Stimulated activated CD4-positive, alpha-beta T cell treated with anti-CD3 and anti-CD28 coated beads, TNF-alpha, amount 100 ng/mL, for 4 hours (primary cell): Measurements from ENCODE around the gene SARM1.

Experiments
- DNase-seq, 3 experiments: peaks; one replicate each; pipeline ENCODE4 v3.0.0-alpha.2; 2020; ENCODE audit warnings: low read depth in 3 of 3

SARM1 gene

GRCh38 chr17:28341516-28341915 lies 30.0 kb upstream of the SARM1 start:
- DNase-seq: no peak

DNA sequence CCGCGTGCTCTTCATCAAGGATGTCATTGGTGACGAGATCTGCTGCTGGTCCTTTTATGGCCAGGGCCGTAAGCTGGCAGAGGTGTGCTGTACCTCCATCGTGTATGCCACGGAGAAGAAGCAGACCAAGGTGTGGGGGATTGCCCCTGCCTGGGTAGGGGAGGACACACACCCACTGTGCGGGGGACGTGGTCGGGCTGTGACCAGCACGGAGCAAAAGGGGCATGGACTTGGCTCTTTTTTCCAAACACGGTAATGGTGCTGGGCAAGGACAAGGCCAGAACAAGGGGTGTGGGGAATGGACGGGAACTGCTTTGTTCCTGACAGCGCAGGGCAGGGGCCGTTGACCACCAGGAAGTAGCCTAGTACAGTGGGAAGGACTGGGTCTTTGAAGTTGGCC lies 29.2 kb upstream of the SARM1 start:
- DNase-seq: no peak

DNA sequence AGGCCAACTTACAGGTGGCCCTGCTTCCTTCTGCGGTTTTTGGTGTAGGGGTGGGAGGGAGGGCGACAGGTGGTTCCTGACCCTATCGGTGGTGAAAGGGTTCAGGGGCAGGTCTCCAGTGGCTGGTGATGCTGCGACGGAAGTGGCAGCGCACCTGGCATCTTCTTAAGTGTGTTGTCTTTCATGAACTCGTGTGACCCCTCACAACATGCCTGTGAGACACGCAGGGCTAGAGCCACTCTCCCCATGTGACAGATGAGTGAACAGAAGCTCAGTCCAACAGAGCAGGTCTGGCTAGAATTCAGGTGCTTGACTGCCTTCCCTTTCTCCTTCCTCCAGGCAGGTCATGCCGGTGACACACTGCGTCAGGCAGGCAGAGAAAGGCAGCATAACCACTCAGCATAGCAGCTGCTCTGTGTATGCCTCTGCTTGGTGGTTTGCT lies 28.0 kb upstream of the SARM1 start:
- DNase-seq: no peak

DNA sequence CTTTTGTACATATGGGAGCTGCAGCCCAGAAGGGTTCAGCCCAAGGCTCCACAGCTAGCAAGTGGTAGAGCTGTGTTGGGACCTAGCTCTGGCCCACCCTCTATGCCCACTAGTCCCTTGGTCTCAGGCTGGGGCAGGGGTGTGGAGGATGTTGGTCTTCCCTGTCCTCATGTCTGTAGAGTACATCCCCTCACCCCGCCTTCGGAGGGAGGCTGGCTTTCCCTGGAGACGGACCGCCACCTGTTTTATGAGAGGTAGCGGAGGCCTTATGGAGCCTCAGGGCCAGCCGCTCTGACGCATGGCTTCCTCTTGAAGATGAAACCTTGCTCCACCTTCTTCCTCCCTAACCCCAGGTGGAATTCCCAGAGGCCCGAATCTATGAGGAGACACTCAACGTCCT lies 27.5 kb upstream of the SARM1 start:
- DNase-seq: no peak

DNA sequence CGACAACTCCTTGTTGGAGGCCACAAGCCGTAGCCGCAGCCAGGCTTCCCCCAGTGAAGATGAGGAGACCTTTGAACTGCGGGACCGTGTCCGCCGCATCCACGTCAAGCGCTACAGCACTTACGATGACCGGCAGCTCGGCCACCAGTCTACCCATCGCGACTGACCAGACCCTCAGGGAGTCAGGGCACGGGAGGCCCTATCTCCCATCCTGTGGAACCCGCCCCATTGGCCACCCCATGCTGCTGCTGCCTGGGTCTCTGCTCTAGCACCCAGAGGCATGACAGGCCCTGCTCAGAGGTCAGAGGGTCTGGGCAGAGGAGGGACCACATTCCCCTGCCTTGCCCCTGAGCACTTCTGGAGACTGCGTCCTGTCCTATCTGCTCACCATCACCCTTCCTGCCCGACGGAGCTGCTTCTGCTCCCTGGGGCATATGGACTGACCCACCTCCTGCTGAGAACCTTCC lies 27.0 kb upstream of the SARM1 start:
- no peak for DNase-seq

DNA sequence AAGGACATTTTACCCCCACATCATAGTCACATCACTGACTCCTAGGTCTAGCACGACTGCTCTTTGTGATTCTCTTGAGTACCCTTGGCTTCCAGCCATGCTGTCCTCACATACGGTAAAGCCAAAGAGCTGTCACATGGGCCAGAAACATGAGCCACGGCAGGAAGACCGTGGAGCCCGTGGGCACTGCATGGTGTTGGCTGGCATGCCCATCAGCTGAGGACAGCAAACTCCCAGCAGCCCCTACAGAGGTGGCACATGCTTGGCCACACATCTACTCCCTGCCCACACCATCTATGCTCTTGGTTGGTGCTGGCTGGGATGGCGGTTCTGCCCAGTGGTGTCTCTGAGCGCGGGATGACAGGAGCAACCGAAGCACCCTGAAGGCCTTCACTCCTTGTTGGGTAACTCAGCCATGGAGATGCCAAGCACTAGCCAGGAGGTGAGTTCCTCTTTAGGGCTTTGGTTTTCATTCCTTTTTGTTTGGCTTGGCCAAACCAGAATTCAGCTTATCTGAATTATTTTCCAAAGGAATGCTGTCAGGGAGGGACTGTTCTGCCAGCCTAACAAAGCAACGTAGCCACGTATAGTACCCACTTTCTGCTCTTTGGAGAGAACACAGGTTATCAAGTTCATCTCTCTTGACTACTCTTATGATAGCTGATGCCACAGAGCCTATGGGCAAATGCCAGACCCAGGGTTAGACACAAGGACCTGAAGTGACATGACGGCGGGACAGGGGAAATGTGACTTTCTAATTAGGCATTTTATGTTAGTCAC lies 25.9 kb upstream of the SARM1 start:
- no peak for DNase-seq

DNA sequence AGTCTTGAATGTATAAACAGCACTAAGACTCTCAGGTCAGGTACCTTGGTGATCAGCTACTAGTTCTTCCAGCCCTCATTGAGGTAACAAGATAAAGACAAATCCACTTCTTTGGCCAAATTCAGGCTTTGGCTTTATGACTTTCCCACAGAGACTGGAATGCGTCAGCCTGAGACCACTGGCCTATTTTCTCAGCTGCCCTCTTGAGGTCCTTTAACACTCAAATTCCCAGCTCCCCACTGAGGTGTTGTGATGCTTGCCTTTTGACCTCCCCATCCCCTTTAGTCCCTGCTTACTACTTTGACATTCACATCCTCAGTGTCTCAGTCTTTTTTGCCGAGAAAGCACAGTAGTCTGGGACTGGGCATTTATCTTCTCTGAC lies 25.3 kb upstream of the SARM1 start:
- DNase-seq: no peak

- no peak for DNase-seq
Measured at GRCh38 chr17:28346746-28347246, 24.7 kb upstream of the SARM1 start.

DNA sequence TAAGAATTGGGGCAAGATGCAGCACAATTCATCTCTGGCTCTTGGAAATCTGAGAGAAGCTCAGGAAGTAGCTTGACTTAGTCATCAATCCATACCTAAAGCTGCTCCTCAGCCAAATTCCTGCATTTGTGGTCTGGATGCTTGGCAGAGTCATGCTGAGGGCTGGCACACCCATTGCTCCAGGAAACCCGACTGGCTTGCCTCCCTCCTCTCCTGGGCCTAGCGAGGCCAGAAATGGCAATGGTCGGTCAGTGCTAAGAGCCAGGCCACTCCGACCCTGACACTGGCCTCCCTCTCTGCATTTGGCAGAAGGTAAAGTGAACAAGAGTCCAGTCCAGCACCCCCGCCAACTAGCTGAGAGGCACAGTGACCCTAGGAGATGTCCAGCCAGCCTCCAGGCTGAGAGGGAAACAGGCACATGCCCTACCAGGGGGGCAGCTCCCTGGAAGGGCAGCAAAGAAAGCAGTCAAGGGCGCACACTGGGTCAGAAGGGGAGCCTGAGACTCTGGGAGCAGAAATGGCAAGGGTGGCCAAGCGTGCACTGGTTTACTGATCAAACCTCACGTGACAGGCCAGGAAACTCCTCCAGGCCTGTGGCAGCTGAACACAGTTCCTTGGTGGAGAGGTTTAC lies 24.1 kb upstream of the SARM1 start:
- DNase-seq: no peak

DNA sequence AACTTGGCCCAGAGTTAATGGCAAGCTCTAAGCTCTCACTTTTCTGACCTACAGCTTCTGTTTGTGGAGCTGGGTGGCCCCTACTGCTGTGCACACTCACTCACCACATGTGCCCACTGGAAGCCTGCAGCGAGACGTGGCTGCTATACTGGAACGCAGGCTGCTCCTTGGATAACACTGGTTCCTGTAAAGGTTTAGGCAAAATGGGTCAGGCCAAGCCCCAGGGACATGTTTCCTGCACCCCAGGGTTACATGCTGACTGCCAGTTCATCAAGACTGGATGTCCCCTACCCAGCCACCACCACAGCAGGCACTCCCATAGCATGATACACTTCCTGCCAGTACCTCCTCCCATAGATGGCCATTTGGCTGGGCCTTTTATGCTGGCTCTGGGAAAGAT lies 22.5 kb upstream of the SARM1 start:
- no peak for DNase-seq

DNA sequence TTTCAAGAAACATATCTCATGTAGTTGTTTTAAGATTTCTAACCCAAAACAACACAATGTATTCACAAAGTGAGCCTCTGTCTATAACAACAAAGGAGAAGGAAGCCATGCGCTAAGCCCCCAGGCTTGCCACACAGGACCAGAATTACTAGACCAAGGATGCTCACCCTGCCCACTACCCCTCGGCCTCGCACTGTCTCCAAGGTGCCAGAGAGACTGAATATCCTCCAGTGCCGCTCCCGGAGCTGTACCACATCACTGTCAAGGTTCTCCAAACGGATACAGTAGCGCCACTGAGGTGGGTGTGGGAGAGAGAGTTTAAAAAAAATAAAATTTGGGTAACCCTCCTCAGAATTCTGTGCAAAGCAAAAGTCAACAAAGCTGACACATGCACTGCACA lies 21.2 kb upstream of the SARM1 start:
- no peak for DNase-seq

DNA sequence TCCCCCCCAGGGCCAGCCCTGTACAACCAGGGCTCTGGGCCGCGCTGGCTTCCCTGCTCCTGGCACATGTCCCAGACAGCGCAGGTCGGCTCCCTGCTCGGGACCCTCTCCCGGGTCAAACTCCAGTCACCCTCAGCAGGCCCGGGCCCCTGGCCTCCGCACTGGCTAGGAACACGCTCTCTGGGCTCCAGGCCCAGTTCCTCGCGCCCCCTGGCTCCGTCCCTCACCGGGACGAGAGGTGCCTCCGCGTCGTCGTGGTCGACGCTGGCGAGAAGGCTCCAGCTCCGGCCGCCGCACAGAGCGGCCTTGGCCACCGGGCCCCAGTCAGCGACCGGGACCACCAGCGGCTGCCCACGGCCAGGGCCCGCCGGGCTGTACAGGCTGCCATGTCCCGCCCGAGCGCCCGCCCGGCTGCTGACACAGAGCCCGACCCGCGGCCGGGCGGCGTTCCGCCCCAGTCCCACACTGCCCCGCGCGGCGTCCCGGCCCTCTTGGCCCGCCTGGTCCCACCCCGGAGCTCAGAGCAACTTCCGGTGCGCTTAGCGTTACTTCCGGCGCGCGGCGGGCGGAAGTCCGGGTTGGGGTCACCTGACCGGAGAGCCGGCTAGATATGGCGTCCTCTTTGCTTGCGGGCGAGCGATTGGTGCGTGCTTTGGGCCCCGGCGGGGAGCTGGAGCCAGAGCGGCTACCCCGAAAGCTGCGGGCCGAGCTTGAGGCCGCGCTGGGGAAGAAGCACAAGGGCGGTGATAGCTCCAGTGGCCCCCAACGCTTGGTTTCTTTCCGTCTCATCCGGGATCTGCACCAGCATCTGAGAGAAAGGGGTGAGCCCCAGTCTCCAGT lies 14.2 kb upstream of the SARM1 start, which contains the start of gene POLDIP2:
POLDIP2 (minus strand) TSS at position 467 of the 840 bp plus-strand sequence; CDS start at position 388, 79 bp downstream.
- peak; percentile 84 to 92 (median 92) for DNase-seq

DNA sequence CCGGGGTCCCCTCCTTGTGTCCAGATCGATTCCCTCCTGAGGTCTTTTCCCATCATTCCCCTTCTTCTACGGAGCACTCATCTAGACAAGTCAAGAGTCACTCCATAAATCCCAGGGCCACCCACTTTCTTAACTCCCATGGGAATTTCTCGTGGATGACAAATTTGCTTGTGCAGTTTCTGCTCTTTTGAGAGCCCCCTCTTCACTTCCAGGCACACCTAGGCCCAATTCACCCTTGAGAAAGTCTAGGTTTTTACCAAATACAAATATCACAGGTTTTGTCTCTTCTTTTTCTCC lies 13.6 kb upstream of the SARM1 start:
- no peak for DNase-seq

GRCh38 chr17:28363186-28363585 lies 8.3 kb upstream of the SARM1 start:
- DNase-seq: no peak

DNA sequence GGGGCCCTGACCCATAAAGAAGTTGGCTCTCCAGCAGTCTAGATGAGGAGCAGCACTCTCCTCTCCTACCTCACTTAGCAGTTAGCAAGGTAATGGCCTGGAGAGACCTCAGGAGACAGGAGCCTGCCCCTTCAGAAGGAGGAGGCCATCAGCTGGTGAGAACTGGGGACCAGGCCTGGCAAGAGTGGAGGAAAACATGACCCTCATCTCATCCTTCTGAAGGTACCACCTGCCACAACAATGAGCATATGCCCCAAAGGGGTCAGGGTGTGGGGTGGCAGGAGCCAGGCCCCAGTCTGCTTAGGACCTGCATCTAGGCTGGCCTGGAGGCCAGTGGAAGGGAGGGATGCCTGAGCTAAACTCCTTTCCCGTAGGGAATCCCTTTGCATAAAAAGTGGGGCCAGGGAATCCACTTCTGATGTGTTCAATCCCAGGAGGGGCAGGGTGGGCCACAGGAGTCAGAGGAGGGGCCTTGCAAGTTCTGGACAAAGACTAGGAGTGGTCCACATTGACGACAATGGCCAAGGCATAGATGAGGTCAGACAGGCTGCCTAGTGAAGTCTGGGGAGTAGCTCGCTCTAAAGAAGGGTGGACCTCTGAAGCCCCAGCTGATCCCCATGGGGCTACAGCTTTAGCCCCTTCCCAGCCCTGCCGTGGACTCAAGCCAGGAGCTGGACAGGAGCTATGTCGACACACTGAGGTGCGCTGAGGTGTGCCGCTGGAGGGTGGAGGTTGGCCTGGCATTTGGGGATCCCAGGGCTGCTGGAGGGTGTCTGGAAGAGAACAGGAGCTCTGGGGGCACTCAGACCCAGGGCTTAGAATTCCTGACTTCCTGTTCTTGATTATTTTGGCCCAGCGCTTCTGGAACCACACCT lies 7.5 kb upstream of the SARM1 start:
- no peak for DNase-seq

GRCh38 chr17:28364665-28365363 lies 6.7 kb upstream of the SARM1 start, which contains the start of gene SEBOX:
SEBOX (minus strand) TSS chr17:28365199; CDS start chr17:28365151, 48 bp downstream.
- DNase-seq: no peak

GRCh38 chr17:28365487-28365886 lies 6.0 kb upstream of the SARM1 start:
- no peak for DNase-seq

GRCh38 chr17:28366605-28367004 lies 4.9 kb upstream of the SARM1 start:
- no peak for DNase-seq

DNA sequence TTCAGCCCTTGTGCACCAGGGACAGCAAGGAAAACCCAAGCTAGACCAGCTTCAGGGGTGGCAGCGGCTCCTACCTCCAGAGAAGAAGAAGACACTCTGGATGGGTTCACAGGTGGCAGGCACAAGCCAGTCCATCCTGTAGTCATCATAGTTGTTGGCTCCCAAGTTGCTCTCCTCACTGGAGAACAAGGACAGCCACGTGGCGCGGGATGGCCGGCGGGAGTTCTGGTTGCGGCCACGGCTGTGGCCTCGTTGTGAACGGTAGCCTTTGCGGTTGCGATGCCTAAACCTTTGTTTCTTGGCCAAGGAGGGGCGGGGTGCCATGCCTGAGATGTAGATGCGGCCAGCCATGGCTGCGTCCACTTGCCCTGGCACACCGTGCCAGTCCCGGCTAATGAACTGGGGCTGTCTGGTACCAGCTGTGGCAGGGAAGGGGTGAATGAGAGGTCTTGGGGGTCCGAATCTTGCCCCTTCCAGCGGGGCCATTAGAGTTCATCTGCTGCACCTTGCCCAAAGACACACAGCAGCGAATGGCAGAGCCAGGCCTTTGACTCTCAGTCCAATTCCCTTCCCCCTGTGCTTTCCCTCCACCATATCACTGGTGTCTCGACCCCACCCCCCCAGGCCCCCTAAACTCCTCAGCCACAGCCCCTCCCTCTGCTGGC lies 3.7 kb upstream of the SARM1 start:
- DNase-seq: no peak

DNA sequence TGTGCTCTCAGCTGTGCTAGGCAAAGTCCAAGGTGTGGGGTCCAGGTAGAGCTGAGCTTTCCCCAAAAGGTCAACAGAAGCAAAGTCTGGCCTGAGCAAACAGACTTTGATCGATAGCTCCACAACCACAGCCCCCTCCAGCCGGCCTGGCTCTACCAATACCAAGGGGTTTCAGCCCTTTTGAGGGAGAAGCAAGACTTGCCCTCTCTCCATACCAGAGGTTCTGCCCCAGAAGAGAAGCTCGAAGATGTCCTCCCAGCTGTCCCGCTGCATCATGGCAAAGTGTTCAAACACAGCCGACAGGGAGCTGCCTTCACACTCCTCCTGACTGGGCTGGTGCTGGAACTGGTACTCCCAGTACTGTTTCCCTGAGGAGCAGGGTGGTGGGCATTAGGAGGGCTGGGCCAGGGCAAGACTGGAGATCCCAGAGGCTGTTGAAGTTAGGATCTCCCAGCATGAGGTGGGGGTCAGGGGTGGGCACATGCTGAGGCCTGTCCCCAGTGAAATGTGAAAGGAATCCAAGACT lies 3.1 kb upstream of the SARM1 start:
- no peak for DNase-seq
